Epithelial cell of proximal tubule (primary cell): Measurements from ENCODE around the gene FMNL2. TPM values are rescaled to one million over a fixed set of nuclear protein-coding genes. Genes with fewer than 3 reads are reported as not detected.
A peak's percentile ranks its signal among the peaks of the same experiment; 100 is the strongest.

Source experiments
- DNase-seq: peaks from one replicate; pipeline ENCODE4 v3.0.0-alpha.2; 2011; ENCODE audit warnings: low read depth
- H3K4me3 ChIP-seq: 2 replicates; pipeline ENCODE4 v1.5.1; 2011; ENCODE audit warnings: low read depth, mild to moderate bottlenecking, low read length
- total RNA-seq: library from RNA; depleted of rRNA; stranded (reverse); fragments of >200 nt; gene quantifications from 2 replicates; pipeline ENCODE4 v1.2.3, GENCODE V29; 2015
- TF ChIP-seq, protein P1 (sequence below): conservative IDR thresholded peaks from 2 replicates; pipeline ENCODE4 v1.5.1; 2012; ENCODE audit warnings: low read depth, mild to moderate bottlenecking, low read length

Gene FMNL2
- total RNA-seq, 1 donor from 2014 or later, result 29.7 TPM

DNA sequence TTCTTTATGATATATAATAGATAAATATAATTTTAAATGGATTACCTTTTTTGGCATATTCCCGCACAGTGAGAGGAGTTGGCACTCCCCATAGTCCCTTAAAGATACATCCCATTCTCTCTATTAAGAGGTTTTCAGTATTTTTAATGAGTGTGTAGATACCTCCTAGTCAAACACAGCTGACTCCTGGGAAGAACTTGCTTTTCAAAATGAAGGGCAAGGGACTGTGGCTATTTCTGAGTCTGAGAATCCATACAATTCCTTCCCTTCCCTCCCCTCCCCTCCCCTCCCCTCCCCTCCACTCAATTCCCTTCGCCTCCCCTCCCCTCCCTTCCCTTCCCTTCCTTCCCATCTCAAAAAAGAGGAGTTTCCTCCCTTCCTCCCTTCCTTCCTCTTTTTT lies 288.8 kb downstream of the FMNL2 start:
- DNase-seq, result no peak
- no peak overlapping the region for H3K4me3 ChIP-seq
- TF ChIP-seq, protein P1, sequence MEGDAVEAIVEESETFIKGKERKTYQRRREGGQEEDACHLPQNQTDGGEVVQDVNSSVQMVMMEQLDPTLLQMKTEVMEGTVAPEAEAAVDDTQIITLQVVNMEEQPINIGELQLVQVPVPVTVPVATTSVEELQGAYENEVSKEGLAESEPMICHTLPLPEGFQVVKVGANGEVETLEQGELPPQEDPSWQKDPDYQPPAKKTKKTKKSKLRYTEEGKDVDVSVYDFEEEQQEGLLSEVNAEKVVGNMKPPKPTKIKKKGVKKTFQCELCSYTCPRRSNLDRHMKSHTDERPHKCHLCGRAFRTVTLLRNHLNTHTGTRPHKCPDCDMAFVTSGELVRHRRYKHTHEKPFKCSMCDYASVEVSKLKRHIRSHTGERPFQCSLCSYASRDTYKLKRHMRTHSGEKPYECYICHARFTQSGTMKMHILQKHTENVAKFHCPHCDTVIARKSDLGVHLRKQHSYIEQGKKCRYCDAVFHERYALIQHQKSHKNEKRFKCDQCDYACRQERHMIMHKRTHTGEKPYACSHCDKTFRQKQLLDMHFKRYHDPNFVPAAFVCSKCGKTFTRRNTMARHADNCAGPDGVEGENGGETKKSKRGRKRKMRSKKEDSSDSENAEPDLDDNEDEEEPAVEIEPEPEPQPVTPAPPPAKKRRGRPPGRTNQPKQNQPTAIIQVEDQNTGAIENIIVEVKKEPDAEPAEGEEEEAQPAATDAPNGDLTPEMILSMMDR, result no peak

DNA sequence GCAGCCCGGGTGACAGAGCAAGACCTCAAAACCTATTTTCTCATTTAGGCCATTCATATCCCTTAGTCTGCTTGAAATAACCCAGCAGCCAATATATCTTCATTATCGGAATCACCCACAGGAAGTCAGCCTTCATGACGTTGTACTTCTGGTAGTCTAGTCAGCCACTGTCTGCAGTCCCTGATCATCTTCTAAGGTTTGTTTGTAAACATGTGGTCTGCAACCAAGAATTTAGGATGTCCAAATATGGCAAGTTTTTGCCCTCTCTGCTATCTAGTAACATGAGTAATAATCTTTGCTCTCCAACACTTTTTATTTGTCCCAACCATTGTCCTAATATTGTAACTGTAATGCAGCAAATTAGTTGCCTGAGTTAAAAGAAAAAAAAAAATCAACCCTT lies 289.8 kb downstream of the FMNL2 start:
- TF ChIP-seq, protein P1, result no peak
- no peak for DNase-seq
- H3K4me3 ChIP-seq, result no peak overlapping the region

DNA sequence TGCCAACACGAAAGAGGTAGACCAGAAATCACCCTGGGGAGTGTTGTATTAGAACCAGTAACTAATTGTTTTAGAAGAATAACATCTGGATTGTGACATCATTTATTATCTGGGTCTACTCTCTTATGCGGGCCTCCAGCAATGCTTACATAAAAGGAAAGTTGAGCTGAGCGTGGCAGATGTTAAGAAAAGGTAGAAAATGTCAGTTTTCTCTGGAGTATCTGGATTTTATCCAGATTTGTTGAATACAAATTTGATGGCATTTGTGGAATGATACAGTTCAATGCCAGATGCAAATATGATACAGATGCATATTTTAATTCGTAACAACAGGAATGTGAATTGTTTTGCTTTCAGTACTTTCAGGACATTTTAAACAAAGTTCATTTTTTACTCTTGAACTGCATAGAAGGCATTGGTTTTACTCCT lies 292.0 kb downstream of the FMNL2 start:
- no peak for DNase-seq
- TF ChIP-seq, protein P1, result no peak
- no peak overlapping the region for H3K4me3 ChIP-seq

DNA sequence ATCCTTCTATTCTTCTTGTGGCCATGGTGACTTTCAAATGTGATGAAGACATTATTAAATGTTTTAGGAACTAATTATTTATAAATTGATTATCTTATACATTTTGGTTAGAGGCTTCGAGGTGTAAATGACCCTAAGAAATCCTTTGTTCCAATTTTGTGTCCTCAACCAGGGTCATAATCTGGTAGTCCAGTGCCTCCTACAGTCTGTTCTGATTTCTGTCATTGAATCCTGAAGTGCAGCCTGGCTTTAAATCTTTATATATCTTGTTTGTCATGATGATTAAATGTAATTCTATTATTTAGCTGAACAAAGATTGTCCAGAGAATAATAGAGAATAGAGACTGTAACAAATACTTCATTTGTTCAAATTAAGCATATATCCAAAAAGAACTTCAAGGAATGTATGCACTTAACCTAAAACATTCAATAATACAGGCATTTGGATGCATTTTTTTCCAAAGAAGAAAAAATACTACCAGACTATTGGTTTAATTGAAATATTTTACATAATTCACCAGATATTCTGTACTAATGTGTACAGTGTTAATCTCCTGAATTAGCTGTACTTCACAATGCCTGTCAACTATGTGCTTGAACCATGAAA lies 292.5 kb downstream of the FMNL2 start:
- DNase-seq, result no peak
- H3K4me3 ChIP-seq, result no peak overlapping the region
- TF ChIP-seq, protein P1, result peak; percentile 60

DNA sequence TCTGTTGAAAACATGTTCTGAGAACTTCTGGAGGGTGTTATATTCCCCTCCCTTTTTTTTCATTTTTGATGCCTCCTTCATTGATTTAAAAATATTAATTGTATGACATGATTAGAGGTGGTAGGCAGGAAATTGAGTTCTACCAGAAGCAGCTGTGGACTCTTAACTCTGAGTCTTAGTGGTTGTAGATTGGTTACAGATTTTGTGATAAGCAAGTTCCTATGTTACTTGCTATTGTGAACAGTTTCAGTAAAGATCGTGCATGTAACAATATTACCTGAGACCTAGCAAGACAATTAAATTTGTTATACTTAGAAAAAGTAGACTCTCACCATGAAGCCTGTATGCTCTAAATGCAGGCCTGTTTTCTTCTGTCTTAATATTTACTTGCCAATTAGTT lies 294.2 kb downstream of the FMNL2 start:
- TF ChIP-seq, protein P1, result no peak
- no peak overlapping the region for H3K4me3 ChIP-seq
- no peak for DNase-seq

DNA sequence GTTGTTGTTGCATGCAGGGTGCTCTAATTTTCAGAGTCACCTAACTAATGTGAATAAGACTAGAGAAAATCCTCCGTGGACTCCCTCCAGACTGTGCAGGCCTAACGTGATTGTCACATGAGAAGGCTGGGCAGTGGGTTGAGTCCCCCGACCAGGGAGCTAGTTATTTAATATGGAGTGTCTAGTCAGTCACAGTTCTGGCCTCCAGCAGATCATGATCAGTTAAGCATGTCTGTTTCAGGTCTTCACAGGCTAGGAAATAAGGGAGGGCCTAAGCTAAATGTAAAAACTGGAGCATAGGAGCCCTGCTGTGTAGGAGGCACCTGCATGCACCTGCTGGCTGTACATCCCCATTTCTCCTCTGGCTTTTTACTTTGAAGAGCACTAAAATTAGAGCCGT lies 295.5 kb downstream of the FMNL2 start:
- DNase-seq, result no peak
- no peak overlapping the region for H3K4me3 ChIP-seq
- TF ChIP-seq, protein P1, result no peak

DNA sequence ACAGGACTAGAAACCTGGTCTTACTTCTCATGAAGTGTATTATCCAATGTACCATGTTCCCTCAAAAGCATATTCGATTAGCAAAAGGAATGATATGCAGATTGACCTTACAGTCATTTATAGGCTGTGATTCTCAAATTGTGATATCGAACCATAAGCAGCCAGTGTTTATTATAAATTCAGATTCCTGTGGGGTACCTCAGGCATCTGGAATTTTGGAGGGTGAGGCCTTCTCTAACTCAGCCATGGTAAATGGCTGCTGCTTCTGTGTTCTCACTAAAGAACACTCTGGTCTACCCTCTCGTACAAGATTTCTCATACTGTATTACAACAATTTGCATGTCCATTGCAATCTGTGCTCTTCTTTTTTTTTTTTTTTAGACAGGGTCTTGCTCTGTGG lies 297.8 kb downstream of the FMNL2 start:
- no peak for DNase-seq
- H3K4me3 ChIP-seq, result no peak overlapping the region
- TF ChIP-seq, protein P1, result no peak
